Cardiac muscle cell (in vitro differentiated cells and primary cell): ENCODE results near the gene FLNA. TPM values are rescaled to one million over a fixed set of nuclear protein-coding genes. Genes with fewer than 3 reads are reported as not detected.
A peak's percentile ranks its signal among the peaks of the same experiment; 100 is the strongest.

Experiments
- DNase-seq, 2 donors: peaks; one replicate each; pipeline versions ENCODE4 v3.0.0 to v3.0.0-alpha.2; 2010 to 2017; ENCODE audit warnings: low read depth in 1 of 2, low spot score in 1 of 2
- H3K27ac ChIP-seq: fragments of 200-600 bp; sonication (generic); 2 replicates; pipeline ENCODE4 v1.5.1; 2016
- H3K27me3 ChIP-seq: fragments of 200-600 bp; sonication (generic); 2 replicates; pipeline ENCODE4 v1.6.0; 2016; ENCODE audit warnings: control low read depth
- H3K36me3 ChIP-seq: fragments of 200-600 bp; sonication (generic); 2 replicates; pipeline ENCODE4 v1.5.1; 2016; ENCODE audit warnings: control low read depth
- H3K4me1 ChIP-seq: fragments of 200-600 bp; sonication (generic); 2 replicates; pipeline ENCODE4 v1.8.1; 2017; ENCODE audit warnings: low read depth, mild to moderate bottlenecking, mixed run types
- H3K4me3 ChIP-seq: fragments of 200-600 bp; sonication (generic); 2 replicates; pipeline ENCODE4 v1.5.1; 2016; ENCODE audit warnings: mild to moderate bottlenecking
- H3K9me3 ChIP-seq: fragments of 200-600 bp; sonication (generic); 2 replicates; pipeline ENCODE4 v1.5.1; 2017; ENCODE audit warnings: low read depth, mild to moderate bottlenecking, control low read depth
- CTCF ChIP-seq: IDR thresholded peaks from 2 replicates; pipeline ENCODE4 v1.5.1; 2012; ENCODE audit warnings: low read depth, mild to moderate bottlenecking, low read length
- polyA plus RNA-seq: library from polyadenylated mRNA; unstranded; fragments of >200 nt; fragmentation: Nextera tagmentation; extraction: Ambion mirVana; gene quantifications from 2 replicates; pipeline ENCODE4 v1.2.1, GENCODE V29; 2016
- total RNA-seq: library from RNA; depleted of rRNA; stranded (reverse); fragments of >200 nt; gene quantifications from 2 replicates; pipeline ENCODE4 v1.2.3, GENCODE V29; 2016

Gene FLNA
- total and polyA plus RNA-seq, 2 experiments from 2014 or later, result 341 to 447 TPM

DNA sequence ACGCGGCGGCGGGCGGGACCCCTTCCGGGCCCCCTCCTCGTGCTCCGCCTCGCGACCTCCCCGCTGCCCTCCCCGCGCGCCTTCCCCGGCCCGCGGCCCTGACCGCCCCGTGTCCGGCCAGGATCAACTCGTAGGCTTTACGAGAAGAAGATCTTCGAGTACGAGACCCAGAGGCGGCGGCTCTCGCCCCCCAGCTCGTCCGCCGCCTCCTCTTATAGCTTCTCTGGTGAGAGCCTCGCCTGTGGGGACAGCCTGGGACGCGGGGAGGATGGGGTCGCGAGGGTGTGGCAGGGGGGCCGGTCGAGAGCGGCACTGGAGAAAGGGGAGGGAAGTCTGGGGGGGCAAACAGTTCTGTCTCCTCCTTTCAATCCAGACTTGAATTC is 5.1 kb upstream of the FLNA start:
- H3K9me3 ChIP-seq, result no peaks in the 10 kb centered on the region
- peak overlapping the region; percentile 99 for H3K27ac ChIP-seq

DNA sequence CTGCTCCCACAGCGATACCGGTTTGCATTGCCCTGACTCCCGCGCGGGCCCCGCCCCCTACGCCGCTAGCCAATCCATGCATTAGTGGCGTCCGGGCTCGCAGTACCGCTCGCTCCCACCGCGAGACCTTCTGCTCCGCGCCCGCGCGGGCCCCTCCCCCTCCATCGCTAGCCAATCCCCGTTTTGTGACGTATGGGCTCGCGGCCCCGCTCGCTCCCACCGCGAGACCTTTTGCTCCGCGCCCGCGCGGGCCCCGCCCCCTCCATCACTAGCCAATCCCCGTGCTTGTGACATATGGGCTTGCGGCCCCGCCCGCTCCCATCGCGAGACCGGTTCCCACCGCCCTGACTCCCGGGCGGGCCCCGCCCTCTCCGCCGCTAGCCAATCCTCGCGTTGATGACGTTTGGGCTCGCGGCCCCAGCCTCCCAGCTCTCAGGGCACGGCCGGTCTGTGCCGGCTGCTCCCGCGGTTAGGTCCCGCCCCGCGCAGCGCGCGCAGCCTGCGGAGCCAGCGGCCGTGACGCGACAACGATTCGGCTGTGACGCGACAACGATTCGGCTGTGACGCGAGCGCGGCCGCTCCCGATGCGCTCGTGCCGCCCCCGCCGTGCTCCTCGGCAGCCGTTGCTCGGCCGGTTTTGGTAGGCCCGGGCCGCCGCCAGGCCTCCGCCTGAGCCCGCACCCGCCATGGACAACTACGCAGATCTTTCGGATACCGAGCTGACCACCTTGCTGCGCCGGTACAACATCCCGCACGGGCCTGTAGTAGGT is 4.5 kb upstream of the FLNA start, which contains the start of gene EMD:
TSS of gene EMD (plus strand) at position 497 of the 770 bp plus-strand sequence. CDS start at position 687, 190 bp downstream.
- no peaks in the 10 kb centered on the region for H3K27me3 ChIP-seq
- H3K4me3 ChIP-seq, result peak within 1 kb of the TSS; percentile 93
- peaks cover 1% of the 10 kb centered on the region for H3K4me1 ChIP-seq
- H3K27ac ChIP-seq, result peak within 1 kb of the TSS; percentile 99
- H3K9me3 ChIP-seq, result no peaks in the 10 kb centered on the region
- H3K36me3 ChIP-seq, result no peaks in the 10 kb centered on the region
- peak; percentile 94 to 98 for DNase-seq
- no peak for TF ChIP-seq CTCF

More for the DNA sequence above, 5.1 kb upstream of the FLNA start:
- H3K4me3 ChIP-seq, result peak overlapping the region; percentile 93
- DNase-seq, result no peak
- H3K4me1 ChIP-seq, result no peaks in the 10 kb centered on the region
- no peaks in the 10 kb centered on the region for H3K27me3 ChIP-seq
- no peak for TF ChIP-seq CTCF
- no peaks in the 10 kb centered on the region for H3K36me3 ChIP-seq

- peak overlapping the region; percentile 95 for H3K27ac ChIP-seq
- no peaks in the 10 kb centered on the region for H3K27me3 ChIP-seq
- DNase-seq, result peak in 1 of 2 donors; percentile 67
- H3K36me3 ChIP-seq, result no peaks in the 10 kb centered on the region
- H3K9me3 ChIP-seq, result no peaks in the 10 kb centered on the region
- peaks cover 6% of the 10 kb centered on the region for H3K4me1 ChIP-seq
- TF ChIP-seq CTCF, result no peak
- peak overlapping the region; percentile 40 for H3K4me3 ChIP-seq
These were observed 3.8 kb upstream of the FLNA start for GRCh38 chrX:154378059-154378798.

DNA sequence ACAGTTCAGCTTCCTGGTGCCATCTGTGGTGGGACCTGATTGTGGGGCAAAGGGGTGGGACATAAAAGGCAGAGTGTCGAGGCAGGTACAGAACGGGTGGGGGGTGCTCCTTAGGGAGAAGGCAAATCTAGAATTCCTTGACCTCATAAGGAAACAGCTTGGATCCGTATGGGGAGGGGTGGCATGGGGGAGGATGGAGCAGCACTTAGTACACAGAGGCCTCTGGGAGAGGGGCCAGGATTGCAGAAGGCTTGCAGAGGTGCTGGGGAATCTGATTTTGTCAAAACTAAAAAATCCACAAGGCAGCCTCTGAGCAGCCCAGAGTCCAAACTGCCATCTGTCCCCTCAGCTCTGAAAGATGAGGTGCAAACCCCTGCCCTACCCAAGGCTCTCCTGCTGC is 2.3 kb upstream of the FLNA start:
- Histone ChIP-seq H3K9me3 (no peaks in the 10 kb centered on the region), H3K4me1 (peaks cover 13% of the 10 kb centered on the region), H3K27me3 (no peaks in the 10 kb centered on the region), H3K27ac (no peak overlapping the region), H3K4me3 (no peak overlapping the region), H3K36me3 (no peaks in the 10 kb centered on the region)
- DNase-seq, result peak in 1 of 2 donors; percentile 47
- TF ChIP-seq CTCF, result no peak

- no peaks in the 10 kb centered on the region for H3K27me3 ChIP-seq
- no peak overlapping the region for H3K27ac ChIP-seq
- peaks cover 13% of the 10 kb centered on the region for H3K4me1 ChIP-seq
- no peak for TF ChIP-seq CTCF
- H3K9me3 ChIP-seq, result no peaks in the 10 kb centered on the region
- DNase-seq, result no peak
- H3K4me3 ChIP-seq, result peak overlapping the region; percentile 21
- no peaks in the 10 kb centered on the region for H3K36me3 ChIP-seq
These were observed 696 bp upstream of the FLNA start for GRCh38 chrX:154375156-154375504.
